Tibial nerve (tissue), 3 donors: ENCODE measurements around the gene BIRC5.

ENCODE experiments used
- EP300 ChIP-seq, 2 donors: sonication (generic); formaldehyde crosslinking; IDR thresholded peaks; one replicate each; pipeline ENCODE4 v1.6.1; 2017; ENCODE audit warnings: antibody characterized with exemption in 2 of 2, mild to moderate bottlenecking in 1 of 2
- POLR2A ChIP-seq, 2 donors: fragments of 450-650 bp; IDR thresholded peaks; one replicate each; pipeline ENCODE4 v1.6.1; 2017; ENCODE audit warnings: antibody characterized with exemption in 2 of 2, mild to moderate bottlenecking in 2 of 2, moderate library complexity in 2 of 2

DNA sequence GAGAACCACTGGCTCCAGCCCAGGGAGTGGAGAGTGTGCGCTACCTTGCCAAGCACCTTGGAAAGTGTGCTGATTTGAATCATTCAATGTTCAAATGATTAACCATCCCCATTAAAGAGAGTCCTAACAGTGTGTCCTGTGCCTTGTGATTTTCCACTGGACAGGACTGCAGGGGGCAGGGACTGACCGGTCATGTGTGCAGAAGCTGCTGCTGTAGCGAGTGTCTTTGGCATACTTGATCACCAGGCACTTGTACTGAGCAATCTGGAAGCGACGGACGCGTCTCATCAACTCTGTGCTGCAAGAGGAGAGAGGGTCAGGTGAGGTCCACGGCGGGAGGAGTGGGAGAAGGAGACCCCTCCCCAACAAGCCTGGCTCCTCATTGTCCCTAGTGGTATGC, 29.2 kb upstream of the BIRC5 start:
- TF ChIP-seq EP300 (IDR thresholded peaks at IDR 0.05) (no peak), POLR2A (IDR thresholded peaks at IDR 0.05) (no peak)
